Activated CD4-positive, CD25-positive, alpha-beta regulatory T cell treated with anti-CD3 and anti-CD28 coated beads, Interleukin-2, amount 50 U/mL, for 24 hours (primary cell): ENCODE data around the gene MAP2K6.

Source experiments
- ATAC-seq, 2 donors: fragments of 150-1000 bp; cut with Tn5 transposase; one replicate each; pipeline ENCODE4 v1.10.0; 2021; ENCODE audit warnings: mild to moderate bottlenecking in 1 of 2, moderate library complexity in 1 of 2

The MAP2K6 gene

GRCh38 chr17:69581061-69581961 lies 166.8 kb downstream of the MAP2K6 start:
- peak in 1 of 2 donors; percentile 33 for ATAC-seq

GRCh38 chr17:69588316-69588715 lies 173.8 kb downstream of the MAP2K6 start:
- no peak for ATAC-seq

- ATAC-seq, result no peak
Measured at GRCh38 chr17:69588827-69589239, 174.3 kb downstream of the MAP2K6 start.

DNA sequence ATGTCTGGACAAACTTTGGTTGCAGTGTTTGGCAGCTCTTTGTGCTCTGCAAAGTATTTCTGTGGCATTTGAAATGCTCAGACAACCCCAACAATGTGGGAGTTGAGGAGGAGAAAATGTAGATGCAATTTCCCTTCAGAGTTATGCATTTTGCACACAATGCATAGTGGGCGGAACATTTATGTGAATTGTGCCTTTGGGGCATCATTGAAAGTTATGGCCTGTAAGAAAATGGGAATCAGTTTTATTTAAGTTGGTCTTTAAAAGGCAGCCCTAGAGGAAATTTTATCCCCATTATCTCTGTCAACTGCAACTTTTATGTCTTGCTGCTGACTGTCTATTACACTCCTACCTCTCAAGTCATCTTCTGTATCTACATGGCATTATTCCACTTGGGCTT lies 176.2 kb downstream of the MAP2K6 start:
- no peak for ATAC-seq

- ATAC-seq, result no peak
Measured at GRCh38 chr17:69592692-69593350, 178.3 kb downstream of the MAP2K6 start.

- no peak for ATAC-seq
Measured at GRCh38 chr17:69593351-69593715, 178.8 kb downstream of the MAP2K6 start.

- no peak for ATAC-seq
Measured at GRCh38 chr17:69593716-69594115, 179.2 kb downstream of the MAP2K6 start.

- ATAC-seq, result no peak
Measured at GRCh38 chr17:69594641-69595040, 180.1 kb downstream of the MAP2K6 start.

GRCh38 chr17:69596141-69596540 lies 181.6 kb downstream of the MAP2K6 start:
- no peak for ATAC-seq

- ATAC-seq, result no peak
Measured at GRCh38 chr17:69597898-69598692, 183.6 kb downstream of the MAP2K6 start.

- ATAC-seq, result peak in 1 of 2 donors; percentile 13
Measured at GRCh38 chr17:69602972-69603371, 188.5 kb downstream of the MAP2K6 start.
